ENCODE results near the gene TSNAX.
"Not testable (repeated sequence)": the region's sequence is repeated elsewhere in the genome, so short reads cannot be mapped to it uniquely, and the experiment has no call there.

The TSNAX gene

DNA sequence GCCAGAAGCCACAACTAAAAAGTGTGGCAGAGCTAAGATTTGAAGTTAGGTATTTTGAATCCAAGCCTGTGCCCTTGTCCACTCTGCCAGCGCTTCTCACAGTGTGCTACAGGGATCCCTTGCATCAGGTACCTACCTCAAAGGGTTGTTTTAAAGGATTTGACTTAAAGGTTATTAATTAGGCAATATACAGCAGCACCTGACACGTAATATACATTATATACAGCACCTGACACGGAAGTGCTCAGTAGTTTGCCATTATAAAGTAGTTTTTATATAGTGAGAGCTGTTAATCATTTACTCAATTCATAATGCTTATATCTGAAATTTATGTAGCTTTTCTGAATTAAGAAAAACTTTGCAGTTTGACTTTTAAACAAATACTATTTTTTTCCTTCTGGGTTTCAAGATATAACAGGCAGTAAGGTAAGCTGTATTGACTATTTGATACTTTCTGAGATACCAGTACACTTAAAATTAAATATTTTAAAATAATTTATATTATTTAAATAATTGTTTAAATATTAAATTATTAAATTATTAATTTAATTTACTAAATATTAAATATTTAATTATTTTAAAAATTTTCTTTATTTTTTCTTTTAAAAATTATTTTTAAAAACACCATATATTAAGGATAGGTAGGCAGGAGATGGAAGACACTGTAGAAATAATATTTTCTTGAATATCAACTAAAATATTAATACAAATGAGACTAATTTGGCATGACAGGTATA lies 33.3 kb downstream of the TSNAX start:
- no peak for DNase-seq (ENCODE audit: low spot score)

DNA sequence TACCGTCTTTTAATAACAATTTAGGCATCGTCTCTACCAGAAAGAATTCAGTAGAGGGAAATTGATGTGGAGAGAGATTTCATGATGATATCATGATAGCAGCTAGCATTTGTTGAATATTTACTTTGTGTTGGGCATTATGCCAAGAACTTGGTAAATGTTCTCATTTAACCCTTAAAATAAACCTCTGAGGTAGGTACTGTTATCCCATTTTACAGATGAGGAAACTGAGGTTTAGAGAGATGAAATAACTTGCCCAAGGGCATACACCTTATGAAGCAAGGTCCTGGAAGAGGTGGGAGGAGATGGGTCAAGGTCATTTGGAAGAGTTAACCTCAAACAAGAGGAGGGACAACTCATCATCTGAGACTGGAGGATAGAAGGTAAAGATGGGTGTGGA lies 34.8 kb downstream of the TSNAX start:
- DNase-seq (ENCODE audit: low spot score): no peak

DNA sequence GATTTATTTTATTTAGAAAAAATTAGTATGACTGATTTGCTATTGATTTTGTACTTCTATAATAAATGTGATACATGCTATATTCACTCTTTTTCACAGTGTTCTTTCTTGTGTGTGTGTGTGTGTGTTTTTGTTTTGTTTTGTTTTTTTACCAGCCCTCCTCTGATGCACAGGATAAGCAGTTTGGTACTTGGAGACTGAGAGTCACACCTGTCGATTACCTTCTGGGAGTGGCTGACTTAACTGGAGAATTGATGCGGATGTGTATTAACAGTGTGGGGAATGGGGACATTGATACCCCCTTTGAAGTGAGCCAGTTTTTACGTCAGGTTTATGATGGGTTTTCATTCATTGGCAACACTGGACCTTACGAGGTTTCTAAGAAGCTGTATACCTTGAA lies 35.9 kb downstream of the TSNAX start:
- DNase-seq (ENCODE audit: low spot score): no peak

DNA sequence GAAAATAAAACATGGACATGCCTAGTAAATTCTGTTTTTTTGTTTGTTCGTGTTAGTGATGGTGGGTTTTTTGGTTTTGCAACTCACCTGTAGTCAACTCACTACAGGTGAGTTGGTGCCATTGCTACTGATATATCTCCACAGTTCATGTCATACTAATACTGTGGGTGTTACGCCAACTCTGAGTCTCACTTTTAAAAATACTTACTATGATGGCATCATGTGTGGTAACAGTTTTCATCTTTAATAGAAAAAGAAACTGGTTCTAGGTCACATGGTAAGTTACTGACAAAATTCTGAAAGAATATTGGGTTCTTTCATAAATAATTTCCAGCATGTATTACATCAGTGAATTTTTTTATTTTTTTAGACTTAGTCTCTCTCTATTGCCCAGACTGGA lies 38.0 kb downstream of the TSNAX start:
- DNase-seq (ENCODE audit: low spot score): no peak

DNA sequence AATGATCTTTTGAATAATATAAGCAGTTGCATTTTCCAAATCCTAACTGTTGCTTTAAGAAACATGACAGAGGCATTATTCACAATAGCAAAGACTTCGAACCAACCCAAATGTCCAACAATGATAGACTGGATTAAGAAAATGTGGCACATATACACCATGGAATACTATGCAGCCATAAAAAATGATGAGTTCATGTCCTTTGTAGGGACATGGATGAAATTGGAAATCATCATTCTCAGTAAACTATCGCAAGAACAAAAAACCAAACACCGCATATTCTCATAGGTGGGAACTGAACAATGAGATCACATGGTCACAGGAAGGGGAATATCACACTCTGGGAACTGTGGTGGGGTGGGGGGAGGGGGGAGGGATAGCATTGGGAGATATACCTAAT lies 41.8 kb downstream of the TSNAX start:
- not testable (repeated sequence) for DNase-seq (ENCODE audit: low spot score)

DNA sequence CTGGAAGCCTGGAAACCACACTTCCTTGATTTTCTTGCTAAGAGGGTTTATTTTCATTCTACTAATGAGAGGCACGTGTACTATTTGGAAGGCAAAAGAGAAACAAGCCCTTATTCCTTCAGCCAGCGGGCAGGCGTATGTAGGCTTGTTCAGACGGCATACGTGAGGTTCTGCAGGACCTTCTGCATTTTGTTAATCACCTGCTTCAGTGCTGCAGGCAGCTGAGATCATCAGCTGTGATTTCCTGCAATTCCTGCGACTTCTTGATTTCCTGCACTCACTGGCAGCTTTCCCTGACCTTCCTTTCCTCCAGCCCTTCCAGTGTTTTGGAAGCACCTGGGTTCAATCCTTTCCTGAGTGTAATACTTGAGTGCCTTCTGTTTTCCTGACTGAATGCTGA lies 43.4 kb downstream of the TSNAX start:
- no peak for DNase-seq (ENCODE audit: low spot score)

DNA sequence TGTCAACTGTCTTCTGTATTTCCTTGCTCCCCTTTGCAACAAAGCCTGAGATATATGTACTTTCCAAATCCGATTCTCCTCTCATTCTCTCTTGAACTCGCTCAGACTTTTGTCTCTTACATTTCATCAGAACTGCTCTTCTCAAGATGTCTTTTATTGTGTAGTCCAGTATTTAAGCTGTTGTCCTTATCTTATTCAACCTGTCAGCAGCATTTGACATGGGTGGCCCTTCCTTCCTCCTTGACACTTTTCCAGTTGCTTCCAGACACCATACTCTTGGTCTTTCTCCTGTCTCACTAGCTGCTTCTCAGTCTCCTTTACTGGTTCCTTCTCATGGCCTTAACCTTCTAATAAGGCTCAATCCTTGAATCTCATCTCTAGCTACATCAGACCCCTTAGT lies 47.0 kb downstream of the TSNAX start:
- DNase-seq (ENCODE audit: low spot score): no peak

DNA sequence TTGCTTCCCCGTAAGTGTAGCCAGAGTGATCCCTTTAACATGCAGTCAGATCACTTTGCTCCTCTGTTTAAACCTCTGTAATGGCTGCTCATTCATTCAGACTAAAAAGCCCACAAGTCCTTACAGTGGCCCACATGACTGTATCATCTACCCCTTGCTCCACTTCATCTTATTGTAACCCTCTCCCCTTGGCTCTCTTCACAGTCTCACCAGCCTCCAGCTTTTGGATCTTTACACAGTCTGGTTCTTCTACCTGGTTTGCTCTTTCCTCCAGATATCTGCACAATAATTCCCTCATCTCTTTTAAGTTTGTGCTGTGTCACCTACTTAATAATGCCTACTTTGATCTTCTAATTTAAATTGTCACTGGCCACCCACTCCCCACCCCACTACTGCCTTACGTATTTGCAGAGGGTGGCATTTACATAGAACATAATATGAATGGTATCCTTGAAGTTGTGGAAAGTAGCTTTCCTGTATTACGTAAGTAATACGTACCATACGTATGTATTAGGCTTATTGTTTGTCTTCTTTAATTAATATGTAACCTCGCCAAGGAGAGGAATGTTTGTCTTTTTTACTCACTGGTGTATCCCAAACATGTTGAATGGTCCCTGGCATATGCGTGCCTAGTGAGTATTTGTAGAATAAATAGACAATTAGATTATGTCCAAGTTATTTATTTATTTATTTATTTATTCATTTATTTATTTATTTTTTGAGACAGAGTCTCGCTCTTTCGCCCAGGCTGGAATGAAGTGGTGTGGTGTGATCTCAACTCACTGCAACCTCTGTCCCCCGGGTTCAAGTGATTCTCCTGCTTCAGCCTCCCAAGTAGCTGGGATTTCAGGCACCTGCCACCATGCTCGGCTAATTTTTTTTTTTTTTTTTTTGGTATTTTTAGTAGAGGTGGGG lies 48.6 kb downstream of the TSNAX start:
- DNase-seq (ENCODE audit: low spot score): no peak

DNA sequence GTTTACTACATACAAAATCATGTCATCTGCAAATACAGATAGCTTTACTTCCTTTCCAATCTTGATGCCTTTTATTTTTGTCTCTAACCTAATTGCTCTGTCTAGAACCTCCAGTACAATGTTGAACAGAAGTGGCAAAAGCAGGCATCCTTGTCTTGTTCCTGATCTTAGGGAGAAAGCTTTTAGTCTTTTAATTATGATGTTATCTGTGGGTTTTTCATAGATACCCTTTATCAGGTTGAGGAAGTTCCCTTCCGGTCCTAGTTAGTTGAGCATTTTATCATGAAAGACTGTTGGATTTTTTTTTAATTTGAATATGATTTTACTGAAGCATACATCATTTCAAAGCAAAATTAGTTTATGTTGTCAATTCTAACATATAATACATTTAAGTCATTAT lies 52.4 kb downstream of the TSNAX start:
- no peak for DNase-seq (ENCODE audit: low spot score)

DNA sequence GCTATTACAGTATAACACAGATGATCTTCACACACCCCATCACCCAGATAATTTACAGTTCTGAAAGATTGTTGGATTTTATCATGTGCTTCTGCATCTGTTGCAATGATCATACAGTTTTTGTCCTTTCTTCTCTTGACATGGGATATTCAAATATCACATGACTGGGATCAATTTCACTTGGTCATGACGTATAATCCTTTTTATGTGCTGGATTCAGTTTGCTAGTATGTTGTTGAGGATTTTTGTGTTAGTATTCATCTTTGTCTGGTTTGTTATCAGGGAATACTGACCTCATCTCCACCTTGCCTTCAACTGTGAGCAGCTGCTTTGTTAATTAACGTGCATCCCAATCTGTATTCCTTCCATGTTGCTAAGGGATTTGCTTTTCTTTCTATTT lies 53.4 kb downstream of the TSNAX start:
- DNase-seq (ENCODE audit: low spot score): no peak

DNA sequence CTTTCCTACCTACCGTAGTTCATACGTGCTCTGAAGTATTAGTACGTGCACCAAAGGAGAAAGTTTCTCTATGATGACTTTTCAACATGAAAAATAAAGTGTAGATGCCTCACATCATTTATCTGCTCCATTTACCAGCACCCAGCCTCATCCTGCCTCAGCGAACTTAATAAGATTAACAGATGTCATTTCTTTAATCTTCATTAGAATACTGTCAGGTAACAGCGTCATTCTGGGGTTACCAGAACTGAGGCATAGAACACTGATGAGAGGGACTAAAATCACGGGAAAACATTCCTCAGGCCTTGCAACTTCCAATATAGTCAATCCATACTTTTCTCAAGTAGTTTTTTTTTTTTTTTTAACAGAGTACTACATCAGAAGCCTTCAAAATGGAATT lies 54.9 kb downstream of the TSNAX start:
- DNase-seq (ENCODE audit: low spot score): no peak

DNA sequence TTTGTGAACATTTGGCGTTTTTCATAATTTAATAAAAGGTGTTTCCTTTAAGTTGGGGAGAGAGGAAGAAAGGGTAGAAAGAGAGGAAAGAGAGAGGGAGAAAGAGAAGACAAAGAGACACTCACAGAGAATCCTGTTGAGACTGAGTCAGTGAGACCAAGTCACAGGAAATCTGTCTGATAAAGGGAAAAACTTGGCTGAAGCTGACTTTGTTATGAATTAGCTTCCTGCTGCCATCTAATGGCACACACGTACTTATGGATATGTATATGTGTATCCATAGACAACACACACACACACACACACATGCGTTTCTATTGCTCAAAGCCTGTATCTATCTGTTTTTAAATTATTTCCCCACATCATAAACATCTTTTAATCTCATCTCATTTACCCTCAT lies 55.6 kb downstream of the TSNAX start:
- peak; percentile 35 for DNase-seq (ENCODE audit: low spot score)

DNA sequence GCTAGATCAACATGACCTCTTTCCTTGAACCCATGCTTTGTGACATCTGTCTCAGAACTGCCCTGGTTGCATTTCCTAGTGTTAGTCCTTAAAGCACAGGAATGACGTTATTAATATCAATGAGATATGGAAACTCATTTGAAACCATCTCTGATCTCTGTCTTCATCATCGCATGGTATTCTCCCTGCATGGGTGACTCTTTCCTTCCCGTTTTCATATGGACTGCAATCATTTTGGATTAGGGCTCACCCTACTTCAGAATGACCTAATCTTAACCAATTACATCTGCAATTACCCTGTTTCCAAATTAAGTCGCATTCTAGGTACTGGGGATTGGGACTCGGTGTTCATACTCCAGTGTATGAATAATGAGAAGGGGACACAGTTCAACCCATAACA lies 56.5 kb downstream of the TSNAX start:
- DNase-seq (ENCODE audit: low spot score): no peak

DNA sequence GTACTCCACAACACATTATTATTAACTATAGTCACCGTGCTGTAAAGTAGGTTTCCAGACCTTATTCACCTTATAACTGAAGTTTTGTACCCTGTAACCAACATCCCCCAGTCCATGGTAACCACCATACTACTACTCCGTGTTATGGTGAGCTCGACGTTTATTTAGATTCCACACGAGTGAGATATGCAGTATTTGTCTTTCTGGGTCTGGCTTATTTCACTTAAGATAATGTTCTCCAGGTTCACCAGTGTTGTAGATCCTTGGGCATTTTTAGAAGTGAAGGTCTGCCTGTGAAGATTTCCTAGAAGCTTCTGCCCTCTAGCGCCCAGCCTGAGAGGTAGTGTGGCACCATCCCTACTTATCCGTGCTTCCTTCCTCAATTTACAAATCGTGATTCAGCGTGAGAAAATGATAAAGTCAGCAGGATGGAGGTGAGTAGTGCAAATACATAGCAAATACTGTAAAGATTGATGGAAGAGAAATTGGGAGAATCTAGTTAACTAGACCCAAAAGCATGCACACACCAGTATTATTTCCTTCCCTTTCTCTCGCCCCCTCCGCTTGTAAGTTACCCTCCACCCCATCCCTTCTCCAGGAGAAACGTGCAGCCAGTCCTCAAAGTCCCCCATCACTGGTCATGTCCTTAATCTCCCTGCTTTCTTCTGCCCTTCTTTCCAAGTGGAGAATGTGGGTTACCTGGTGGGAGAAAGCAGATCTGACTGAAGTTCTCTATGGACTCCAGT lies 62.2 kb downstream of the TSNAX start:
- DNase-seq (ENCODE audit: low spot score): peak; percentile 86

DNA sequence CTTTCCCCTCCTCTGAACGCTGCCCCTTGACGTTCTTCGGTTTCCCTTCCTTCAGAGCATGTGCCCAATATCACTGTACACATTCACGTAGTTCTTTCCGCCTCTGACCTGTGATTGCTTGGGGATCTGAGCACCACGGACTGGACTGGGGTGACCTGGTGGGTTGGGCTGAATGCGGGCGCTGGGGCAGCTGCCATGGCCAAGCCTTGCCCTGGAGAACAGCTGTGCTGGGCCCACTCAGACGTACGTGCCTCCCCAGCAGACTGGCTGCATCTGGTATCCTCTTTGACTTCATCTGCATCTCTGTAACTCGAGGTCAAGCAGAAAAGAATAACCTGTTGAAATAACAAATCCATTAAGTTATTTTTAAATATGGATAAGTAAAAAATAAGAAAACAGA lies 63.0 kb downstream of the TSNAX start:
- no peak for DNase-seq (ENCODE audit: low spot score)

DNA sequence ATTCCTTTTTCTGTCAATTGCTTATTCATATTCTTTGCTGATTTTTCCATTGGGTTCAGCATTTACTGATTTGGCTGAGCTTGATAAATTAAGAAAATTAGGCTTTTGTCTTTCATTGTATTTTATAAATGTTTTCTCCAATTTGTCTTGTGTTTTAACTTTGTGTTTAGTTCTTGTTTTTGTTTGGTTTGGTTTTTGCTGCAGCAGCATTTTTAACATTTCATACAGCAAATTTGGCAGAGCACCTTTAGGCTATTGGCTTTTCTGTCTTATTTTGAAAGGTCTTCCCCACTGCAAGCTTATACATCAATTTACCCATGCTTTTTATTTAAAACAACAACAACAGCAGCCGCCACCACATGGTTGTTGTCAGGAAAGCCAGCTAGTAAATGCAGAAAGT lies 64.3 kb downstream of the TSNAX start:
- no peak for DNase-seq (ENCODE audit: low spot score)

DNA sequence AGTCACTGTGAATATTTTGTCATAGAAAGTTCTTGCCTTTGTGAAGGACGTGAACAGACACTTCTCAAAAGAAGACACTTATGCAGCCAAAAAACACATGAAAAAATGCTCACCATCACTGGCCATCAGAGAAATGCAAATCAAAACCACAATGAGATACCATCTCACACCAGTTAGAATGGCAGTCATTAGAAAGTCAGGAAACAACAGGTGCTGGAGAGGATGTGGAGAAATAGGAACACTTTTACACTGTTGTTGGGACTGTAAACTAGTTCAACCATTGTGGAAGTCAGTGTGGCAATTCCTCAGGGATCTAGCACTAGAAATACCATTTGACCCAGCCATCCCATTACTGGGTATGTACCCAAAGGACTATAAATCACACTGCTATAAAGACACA lies 64.8 kb downstream of the TSNAX start:
- DNase-seq (ENCODE audit: low spot score): not testable (repeated sequence)

DNA sequence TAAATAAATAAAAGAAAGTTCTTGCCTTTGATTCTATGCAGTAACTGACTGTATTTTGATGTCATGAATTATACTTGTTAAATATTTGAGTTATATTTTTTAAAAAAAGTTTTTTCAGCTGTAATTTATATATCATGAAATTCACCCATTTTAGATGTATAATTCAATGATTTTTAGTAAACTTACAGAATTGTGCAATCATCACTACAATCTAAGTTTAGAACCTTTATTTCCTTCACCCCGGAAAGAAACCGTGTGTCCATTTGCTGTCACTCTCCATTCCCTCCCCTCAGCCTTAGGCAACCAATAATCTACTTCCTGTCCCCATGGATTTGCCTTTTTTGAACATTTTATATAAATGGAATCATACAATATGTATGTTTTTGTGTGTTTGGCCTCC lies 65.7 kb downstream of the TSNAX start:
- DNase-seq (ENCODE audit: low spot score): no peak

DNA sequence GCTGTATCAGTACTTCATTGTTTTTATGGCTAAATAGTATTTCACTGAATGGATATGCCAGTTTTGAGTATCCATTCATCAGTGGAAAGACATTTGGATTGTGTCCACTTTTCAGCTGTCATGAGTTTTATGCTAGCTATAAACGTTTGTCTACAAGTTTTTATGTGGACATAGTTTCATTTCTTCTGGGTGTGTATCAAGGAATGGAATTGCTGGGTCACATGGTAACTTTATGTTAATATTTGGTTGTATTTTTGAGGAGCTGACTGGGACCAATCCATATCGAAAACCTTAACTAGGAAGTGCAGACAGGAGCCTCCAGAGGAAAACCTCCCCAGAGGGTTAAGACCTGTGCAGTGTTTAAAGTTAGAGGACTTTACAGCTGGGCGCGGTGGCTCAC lies 66.3 kb downstream of the TSNAX start:
- no peak for DNase-seq (ENCODE audit: low spot score)

DNA sequence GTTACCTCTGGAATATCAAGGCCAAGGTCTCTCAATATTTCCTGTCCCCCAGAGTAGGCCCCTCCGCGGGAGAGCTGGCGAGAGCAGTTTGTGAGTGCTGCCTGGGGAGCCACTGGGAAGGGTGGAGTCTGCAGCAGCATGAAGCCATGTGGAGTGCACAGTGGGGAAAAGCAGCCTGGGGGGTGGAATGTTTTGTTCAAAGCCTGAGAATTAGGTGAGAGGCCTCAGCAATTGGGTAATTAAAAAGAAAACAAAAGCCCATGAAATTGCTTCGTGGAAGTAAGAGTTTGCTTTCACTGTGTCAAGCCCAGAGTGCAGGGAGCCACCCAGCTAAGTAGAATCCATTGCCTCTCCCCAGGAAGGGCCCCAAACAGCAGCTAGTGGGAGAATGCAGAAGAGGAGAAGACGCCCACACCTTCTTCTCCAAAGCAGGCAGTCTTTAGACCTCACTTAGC lies 67.9 kb downstream of the TSNAX start:
- no peak for DNase-seq (ENCODE audit: low spot score)

DNA sequence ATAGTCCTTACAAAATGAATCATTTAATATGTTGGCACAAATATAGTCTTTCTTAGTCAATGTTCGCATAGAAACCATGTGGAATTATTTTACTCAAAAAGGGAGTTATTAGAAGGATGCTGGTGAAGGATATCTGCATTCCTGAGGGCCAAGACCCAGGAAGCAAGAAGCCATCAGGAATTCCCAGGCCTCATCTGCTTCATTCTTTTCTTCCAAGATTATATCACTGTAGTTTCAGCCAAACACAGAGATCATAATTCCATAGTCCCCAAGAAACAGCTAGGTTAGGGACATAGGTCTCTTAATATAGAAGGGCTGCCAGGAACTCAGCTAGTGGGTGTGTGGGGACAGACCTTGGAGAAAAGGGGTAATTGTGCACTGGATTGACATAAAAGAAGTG lies 69.5 kb downstream of the TSNAX start:
- no peak for DNase-seq (ENCODE audit: low spot score)

DNA sequence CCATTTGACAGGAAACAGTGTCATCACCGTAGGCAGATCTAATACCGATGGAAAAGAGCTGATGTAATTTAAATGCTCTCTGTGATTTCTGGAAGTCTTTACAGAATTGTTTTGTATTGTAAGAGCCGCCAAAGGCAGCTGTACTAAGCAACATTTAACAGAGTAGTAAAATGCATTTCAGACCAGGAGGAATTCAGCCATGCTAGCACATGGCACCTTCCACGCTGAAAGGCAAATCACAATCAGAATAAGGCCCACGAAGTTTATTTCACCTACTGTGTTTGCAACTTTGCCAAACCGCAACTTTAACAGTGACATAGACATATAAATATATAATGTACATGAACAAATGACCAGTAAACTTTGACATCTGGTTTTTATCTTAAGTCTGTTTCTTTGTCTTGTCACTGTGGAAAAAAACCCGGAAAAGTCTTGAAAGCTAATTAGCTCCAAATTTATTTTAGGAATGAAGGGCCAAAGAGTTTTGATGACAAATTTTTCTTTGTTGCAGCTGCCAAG lies 72.0 kb downstream of the TSNAX start:
- no peak for DNase-seq (ENCODE audit: low spot score)
